Peyer's patch (tissue), 4 donors: ENCODE data around the gene SH3YL1. TPM values are rescaled to one million over a fixed set of nuclear protein-coding genes. Genes with fewer than 3 reads are reported as not detected.
A peak's percentile ranks its signal among the peaks of the same experiment; 100 is the strongest.

Source experiments
- DNase-seq, 3 donors: peaks; one replicate each; pipeline ENCODE4 v3.0.0-alpha.2; 2017 to 2019
- H3K27ac ChIP-seq, 4 donors: fragments of 200-600 bp; sonication (generic); one replicate each; pipeline ENCODE4 v1.5.1; 2016 to 2019
- H3K27me3 ChIP-seq, 2 donors: fragments of 200-600 bp; sonication (generic); one replicate each; pipeline ENCODE4 v1.5.1; 2019
- H3K36me3 ChIP-seq, 3 donors: fragments of 200-600 bp; sonication (generic); one replicate each; pipeline ENCODE4 v1.5.1; 2016 to 2019
- H3K4me1 ChIP-seq, 4 donors: fragments of 200-600 bp; sonication (generic); one replicate each; pipeline ENCODE4 v1.5.1; 2016 to 2019
- H3K4me3 ChIP-seq, 4 donors: fragments of 200-600 bp; sonication (generic); 1 replicate in 3 of 4; 2 replicates in 1 of 4; pipeline ENCODE4 v1.5.1; 2016 to 2019; ENCODE audit warnings: mild to moderate bottlenecking in 1 of 4
- H3K9me3 ChIP-seq, 4 donors: fragments of 200-600 bp; sonication (generic); one replicate each; pipeline ENCODE4 v1.5.1; 2016 to 2019; ENCODE audit warnings: mild to moderate bottlenecking in 1 of 4
- CTCF ChIP-seq, 6 experiments: fragments of 450-650 bp in 4 of 6; fragments of 200-600 bp in 2 of 6; sonication (generic) in 1 of 6; IDR thresholded peaks; one replicate each; pipeline ENCODE4 v1.5.1; 2017 to 2019; ENCODE audit warnings: antibody characterized with exemption in 6 of 6, mild to moderate bottlenecking in 3 of 6, moderate library complexity in 1 of 6
- POLR2A ChIP-seq, 2 donors: fragments of 450-650 bp; IDR thresholded peaks; one replicate each; pipeline ENCODE4 v1.5.1; 2017; ENCODE audit warnings: antibody characterized with exemption in 2 of 2, mild to moderate bottlenecking in 2 of 2, moderate library complexity in 2 of 2
- total RNA-seq, 4 donors: library from RNA; depleted of rRNA; stranded (reverse); fragments of >200 nt; gene quantifications; one replicate each; pipeline ENCODE4 v1.1.0, GENCODE V29; 2016

Gene SH3YL1
- total RNA-seq, 4 donors from 2014 or later: 60.2 to 163 (median 102) TPM

GRCh38 chr2:246489-247144, 17.2 kb downstream of the SH3YL1 start:
- no peaks in the 10 kb centered on the region for H3K4me1 ChIP-seq
- no peak for DNase-seq
- TF ChIP-seq CTCF (IDR thresholded peaks at IDR 0.05) (peak; percentile 11 to 60 (median 48)), POLR2A (IDR thresholded peaks at IDR 0.05) (no peak)
- H3K27ac ChIP-seq: no peak overlapping the region
- H3K27me3 ChIP-seq: no peaks in the 10 kb centered on the region
- peaks cover 0 to 66% (median 0%) of the 10 kb centered on the region in 3 donors for H3K36me3 ChIP-seq
- H3K4me3 ChIP-seq: no peak overlapping the region
- no peaks in the 10 kb centered on the region for H3K9me3 ChIP-seq

- no peaks in the 10 kb centered on the region for H3K4me1 ChIP-seq
- H3K9me3 ChIP-seq: no peaks in the 10 kb centered on the region
- DNase-seq: no peak
- H3K4me3 ChIP-seq: no peak overlapping the region
- peaks cover 0 to 65% (median 0%) of the 10 kb centered on the region in 3 donors for H3K36me3 ChIP-seq
- H3K27ac ChIP-seq: no peak overlapping the region
- no peaks in the 10 kb centered on the region for H3K27me3 ChIP-seq
- TF ChIP-seq CTCF (IDR thresholded peaks at IDR 0.05) (no peak), POLR2A (IDR thresholded peaks at IDR 0.05) (no peak)
Measured at GRCh38 chr2:244547-244946, 19.3 kb downstream of the SH3YL1 start.

- H3K4me3 ChIP-seq: no peak overlapping the region
- DNase-seq: no peak
- no peaks in the 10 kb centered on the region for H3K4me1 ChIP-seq
- no peak for TF ChIP-seq POLR2A (IDR thresholded peaks at IDR 0.05)
- no peak for TF ChIP-seq CTCF (IDR thresholded peaks at IDR 0.05)
- H3K27ac ChIP-seq: no peak overlapping the region
- H3K27me3 ChIP-seq: no peaks in the 10 kb centered on the region
- peaks cover 0 to 24% (median 0%) of the 10 kb centered on the region in 3 donors for H3K36me3 ChIP-seq
- H3K9me3 ChIP-seq: no peaks in the 10 kb centered on the region
Measured at GRCh38 chr2:238869-239268, 25.0 kb downstream of the SH3YL1 start.

GRCh38 chr2:238431-238830, 25.4 kb downstream of the SH3YL1 start:
- H3K27me3 ChIP-seq: no peaks in the 10 kb centered on the region
- peaks cover 0 to 20% (median 0%) of the 10 kb centered on the region in 3 donors for H3K36me3 ChIP-seq
- no peak overlapping the region for H3K4me3 ChIP-seq
- TF ChIP-seq CTCF (IDR thresholded peaks at IDR 0.05): no peak
- no peak for TF ChIP-seq POLR2A (IDR thresholded peaks at IDR 0.05)
- no peak overlapping the region for H3K27ac ChIP-seq
- H3K4me1 ChIP-seq: no peaks in the 10 kb centered on the region
- DNase-seq: no peak
- no peaks in the 10 kb centered on the region for H3K9me3 ChIP-seq

GRCh38 chr2:237878-238277, 26.0 kb downstream of the SH3YL1 start:
- DNase-seq: no peak
- Histone ChIP-seq H3K27ac (peak overlapping the region in 1 of 4 donors; percentile 25), H3K4me3 (no peak overlapping the region), H3K36me3 (peaks cover 0 to 14% (median 0%) of the 10 kb centered on the region in 3 donors), H3K4me1 (no peaks in the 10 kb centered on the region), H3K27me3 (no peaks in the 10 kb centered on the region), H3K9me3 (no peaks in the 10 kb centered on the region)
- TF ChIP-seq POLR2A (IDR thresholded peaks at IDR 0.05) (no peak), CTCF (IDR thresholded peaks at IDR 0.05) (no peak)
